Prostate gland (tissue), 2 donors: Measurements from ENCODE around the gene CEP57L1. TPM values are rescaled to one million over a fixed set of nuclear protein-coding genes. Genes with fewer than 3 reads are reported as not detected.

ENCODE experiments used
- DNase-seq: peaks from one replicate; pipeline ENCODE4 v3.0.0-alpha.2; 2019; ENCODE audit warnings: low spot score
- H3K27ac ChIP-seq, 2 donors: fragments of 200-600 bp; sonication (generic); 2 replicates each; pipeline ENCODE4 v1.5.1; 2017 to 2019
- H3K27me3 ChIP-seq: fragments of 200-600 bp; sonication (generic); replicated peaks from 2 replicates; pipeline ENCODE4 v1.5.1; 2019; ENCODE audit not compliant: insufficient read depth
- H3K36me3 ChIP-seq, 2 donors: fragments of 200-600 bp; sonication (generic); 1 replicate in 1 of 2; 2 replicates in 1 of 2; pipeline versions ENCODE4 v1.5.1 to v1.8.1; 2017 to 2019
- H3K4me1 ChIP-seq: fragments of 200-600 bp; sonication (generic); replicated peaks from 2 replicates; pipeline ENCODE4 v1.5.1; 2019
- H3K4me3 ChIP-seq, 2 donors: fragments of 200-600 bp; sonication (generic); 2 replicates each; pipeline ENCODE4 v1.5.1; 2017 to 2019
- H3K9me3 ChIP-seq: fragments of 200-600 bp; sonication (generic); 2 replicates; pipeline ENCODE4 v1.5.1; 2017
- POLR2A ChIP-seq: fragments of 450-650 bp; IDR thresholded peaks from one replicate; pipeline ENCODE4 v1.6.1; 2016; ENCODE audit warnings: antibody characterized with exemption, mild to moderate bottlenecking
- POLR2AphosphoS5 ChIP-seq: sonication (generic); formaldehyde crosslinking; IDR thresholded peaks from one replicate; pipeline ENCODE4 v1.6.1; 2017; ENCODE audit warnings: antibody characterized with exemption
- WGBS: methylation state at CpG from one replicate; pipeline ENCODE4 v1.1.5; 2018; 5-methylcytosine and 5-hydroxymethylcytosine counted together
- intact Hi-C: fragments of 100-400 bp; cut with DNase I; formaldehyde crosslinking; loops from one replicate; pipeline ENCODE4 v1.14.2; 2022
- total RNA-seq, 2 donors: library from RNA; depleted of rRNA; stranded (reverse); fragments of >200 nt; gene quantifications; one replicate each; pipeline ENCODE4 v1.1.0, GENCODE V29; 2016
- TF ChIP-seq, protein P1 (sequence below), 4 experiments: fragments of 200-600 bp in 2 of 4; fragments of 450-650 bp in 2 of 4; sonication (generic) in 2 of 4; IDR thresholded peaks; 1 replicate in 3 of 4; 2 replicates in 1 of 4; pipeline ENCODE4 v1.5.1; 2016 to 2019; ENCODE audit warnings: antibody characterized with exemption in 4 of 4, mild to moderate bottlenecking in 2 of 4, moderate library complexity in 2 of 4

The CEP57L1 gene
- total RNA-seq, 2 donors from 2014 or later: 9.9 to 11.8 TPM

DNA sequence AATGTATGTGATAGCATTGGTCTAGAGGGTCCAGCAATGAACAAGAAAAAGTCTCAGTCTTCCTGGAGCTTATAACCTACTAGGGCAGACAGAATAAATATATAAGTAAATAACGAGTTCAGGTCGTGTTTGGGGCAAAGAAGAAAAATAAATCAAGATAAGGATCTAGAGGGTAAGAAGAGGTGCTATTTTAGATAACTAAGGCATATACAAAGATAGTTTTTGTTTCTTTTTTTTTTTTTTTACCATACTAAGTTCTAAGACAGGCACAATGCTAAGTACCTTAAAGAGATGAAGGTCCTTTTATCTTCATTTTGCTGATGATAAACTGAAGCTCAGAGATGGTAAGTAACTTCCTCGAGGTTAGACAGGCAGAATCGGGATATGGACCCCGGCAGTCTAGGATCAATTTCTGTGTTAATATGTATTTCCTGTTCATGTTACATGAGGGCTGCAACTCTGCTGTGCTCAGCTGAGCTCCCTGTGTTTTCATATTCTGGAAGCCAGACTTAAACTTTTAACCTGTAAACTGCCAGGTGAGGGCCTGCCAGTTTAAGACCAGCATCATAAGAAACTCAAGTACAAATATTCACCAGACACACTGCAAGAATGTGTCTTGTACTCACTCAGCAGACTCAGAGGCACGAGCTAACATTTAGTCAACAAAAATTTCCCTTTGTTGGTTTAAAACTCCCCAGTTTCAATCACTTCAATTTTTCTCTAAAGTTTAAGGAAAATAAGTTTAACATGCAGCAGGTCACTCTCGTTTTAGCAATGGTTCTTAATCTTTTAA is 24.0 kb upstream of the CEP57L1 start:
- Histone ChIP-seq H3K36me3 (no peaks in the 10 kb centered on the region), H3K27ac (no peak overlapping the region), H3K4me3 (no peak overlapping the region), H3K4me1 (no peaks in the 10 kb centered on the region), H3K9me3 (no peaks in the 10 kb centered on the region), H3K27me3 (no peaks in the 10 kb centered on the region)
- intact Hi-C loops: loop anchor here (5.0 to 10.0 kb wide), 4 partner anchors 67 to 529 kb away; partner anchors contain the start of gene ARMC2
- no peak for TF ChIP-seq POLR2A
- 36% methylated on average over 7 of the region's 7 CpGs for WGBS
- DNase-seq: no peak

DNA sequence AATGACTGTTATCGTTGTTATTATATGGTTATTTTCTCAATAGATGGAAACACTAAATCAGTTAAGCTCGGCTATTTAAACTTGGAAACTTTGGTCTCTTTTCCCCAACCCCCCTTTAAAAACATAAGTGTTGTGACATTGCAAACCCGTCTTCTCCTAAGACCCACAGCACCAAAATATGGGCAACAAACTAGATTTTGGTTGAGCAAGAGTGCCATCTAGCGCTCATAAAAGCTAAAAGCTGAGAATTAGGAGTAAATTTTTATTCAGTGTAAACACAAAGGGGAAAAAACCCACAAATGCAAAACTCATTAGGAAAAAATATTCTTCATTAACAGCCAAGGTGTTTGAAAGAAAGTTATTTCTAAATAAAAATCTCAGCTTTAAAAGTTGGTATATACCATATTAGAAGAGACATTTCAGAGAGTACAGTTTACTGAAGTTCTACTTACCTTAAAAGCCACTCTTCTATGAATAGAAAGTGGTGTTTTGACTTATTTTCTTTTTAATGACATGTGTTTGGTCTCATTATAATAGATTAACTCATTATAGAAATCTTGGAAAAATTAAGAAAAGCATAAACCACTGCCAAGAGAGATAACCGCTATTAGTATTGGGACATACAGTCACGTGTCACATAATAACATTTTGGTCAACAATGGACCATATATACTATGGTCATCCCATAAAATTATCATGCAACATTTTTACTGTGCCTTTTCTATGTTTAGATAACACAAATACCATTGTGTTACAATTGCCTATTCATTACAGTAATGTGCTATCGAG is 21.8 kb upstream of the CEP57L1 start:
- DNase-seq: peak; percentile 54
- TF ChIP-seq, protein P1, sequence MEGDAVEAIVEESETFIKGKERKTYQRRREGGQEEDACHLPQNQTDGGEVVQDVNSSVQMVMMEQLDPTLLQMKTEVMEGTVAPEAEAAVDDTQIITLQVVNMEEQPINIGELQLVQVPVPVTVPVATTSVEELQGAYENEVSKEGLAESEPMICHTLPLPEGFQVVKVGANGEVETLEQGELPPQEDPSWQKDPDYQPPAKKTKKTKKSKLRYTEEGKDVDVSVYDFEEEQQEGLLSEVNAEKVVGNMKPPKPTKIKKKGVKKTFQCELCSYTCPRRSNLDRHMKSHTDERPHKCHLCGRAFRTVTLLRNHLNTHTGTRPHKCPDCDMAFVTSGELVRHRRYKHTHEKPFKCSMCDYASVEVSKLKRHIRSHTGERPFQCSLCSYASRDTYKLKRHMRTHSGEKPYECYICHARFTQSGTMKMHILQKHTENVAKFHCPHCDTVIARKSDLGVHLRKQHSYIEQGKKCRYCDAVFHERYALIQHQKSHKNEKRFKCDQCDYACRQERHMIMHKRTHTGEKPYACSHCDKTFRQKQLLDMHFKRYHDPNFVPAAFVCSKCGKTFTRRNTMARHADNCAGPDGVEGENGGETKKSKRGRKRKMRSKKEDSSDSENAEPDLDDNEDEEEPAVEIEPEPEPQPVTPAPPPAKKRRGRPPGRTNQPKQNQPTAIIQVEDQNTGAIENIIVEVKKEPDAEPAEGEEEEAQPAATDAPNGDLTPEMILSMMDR (IDR thresholded peaks at IDR 0.05): peak in 3 of 4 experiments; percentile 54 to 74 (median 69)
- TF ChIP-seq POLR2AphosphoS5 (peak; percentile 46), POLR2A (no peak)
- Histone ChIP-seq H3K4me3 (no peak overlapping the region), H3K27me3 (no peaks in the 10 kb centered on the region), H3K36me3 (no peaks in the 10 kb centered on the region), H3K27ac (no peak overlapping the region), H3K4me1 (no peaks in the 10 kb centered on the region), H3K9me3 (no peaks in the 10 kb centered on the region)
- WGBS: 49% methylated on average over 7 of the region's 7 CpGs
- intact Hi-C loops: loop anchor here (2.0 to 10.0 kb wide), 5 partner anchors 69 to 531 kb away; partner anchors contain the start of gene ARMC2

DNA sequence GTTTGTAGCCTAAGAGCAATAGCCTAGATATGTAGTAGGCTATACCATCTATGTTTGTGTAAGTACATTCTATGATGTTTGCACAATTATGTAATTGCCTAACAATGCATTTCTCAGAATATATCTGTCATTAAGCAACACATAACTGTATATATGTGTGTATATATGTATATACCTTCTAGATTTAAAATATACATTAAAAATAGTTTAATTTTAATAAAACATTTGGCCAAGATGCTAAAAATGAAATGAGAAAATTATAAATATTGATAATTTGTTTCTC is 21.2 kb upstream of the CEP57L1 start:
- no peaks in the 10 kb centered on the region for H3K36me3 ChIP-seq
- TF ChIP-seq POLR2A: no peak
- H3K4me3 ChIP-seq: no peak overlapping the region
- H3K9me3 ChIP-seq: no peaks in the 10 kb centered on the region
- no peaks in the 10 kb centered on the region for H3K27me3 ChIP-seq
- intact Hi-C loops: loop anchor here (5.0 to 10.0 kb wide), 4 partner anchors 69 to 532 kb away; partner anchors contain the start of gene ARMC2
- no peak for DNase-seq
- H3K4me1 ChIP-seq: no peaks in the 10 kb centered on the region
- H3K27ac ChIP-seq: no peak overlapping the region

DNA sequence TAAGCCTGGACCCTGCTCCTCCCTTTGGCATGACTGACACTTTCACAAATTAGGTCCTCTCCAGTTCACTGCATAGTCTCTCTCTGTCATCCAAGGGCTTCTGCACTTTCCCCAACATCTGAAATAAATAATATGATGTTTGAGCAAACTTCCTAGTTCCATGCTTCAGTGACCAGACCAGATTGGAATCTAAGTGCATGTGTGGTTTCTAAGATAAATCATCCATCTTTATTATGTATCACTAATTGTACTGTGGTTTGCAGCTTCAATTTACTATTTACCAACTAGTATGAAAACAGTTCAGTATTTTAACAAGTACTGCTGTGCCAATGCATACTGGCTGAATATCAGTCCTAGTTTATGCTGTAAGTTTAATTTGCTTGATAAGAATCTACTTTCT is 19.4 kb upstream of the CEP57L1 start:
- intact Hi-C loops: loop anchor here (10.0 kb wide), 2 partner anchors 71 to 231 kb away; partner anchors contain the start of gene ARMC2
- TF ChIP-seq, protein P1 (IDR thresholded peaks at IDR 0.05): no peak
- TF ChIP-seq POLR2AphosphoS5 (no peak), POLR2A (no peak)

DNA sequence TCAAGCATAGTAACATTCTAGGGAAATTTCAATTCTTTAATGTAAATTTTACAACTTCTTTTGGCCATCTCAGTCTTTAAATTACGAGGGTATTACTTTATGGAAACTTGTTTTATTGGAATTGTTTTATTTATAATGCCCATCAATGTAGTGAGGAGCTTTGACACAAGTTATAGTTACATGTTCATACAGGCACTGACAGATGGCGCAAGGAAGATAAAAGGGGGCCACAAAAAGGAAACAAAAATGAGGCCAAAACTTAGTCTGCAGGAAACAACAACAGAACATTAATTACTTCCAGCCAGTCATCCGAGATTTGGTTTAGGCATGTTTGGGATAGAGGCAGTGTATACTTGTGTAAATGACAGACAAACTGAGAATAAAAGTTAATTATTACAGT is 18.9 kb upstream of the CEP57L1 start:
- TF ChIP-seq, protein P1 (IDR thresholded peaks at IDR 0.05): no peak
- TF ChIP-seq POLR2A (no peak), POLR2AphosphoS5 (no peak)
- H3K27ac ChIP-seq: no peak overlapping the region
- no peaks in the 10 kb centered on the region for H3K36me3 ChIP-seq
- no peak overlapping the region for H3K4me3 ChIP-seq
- H3K4me1 ChIP-seq: no peaks in the 10 kb centered on the region
- no peaks in the 10 kb centered on the region for H3K9me3 ChIP-seq
- WGBS: 32% methylated on average over 3 of the region's 3 CpGs
- DNase-seq: no peak
- no peaks in the 10 kb centered on the region for H3K27me3 ChIP-seq
- intact Hi-C loops: loop anchor here (10.0 kb wide), 2 partner anchors 72 to 232 kb away; partner anchors contain the start of gene ARMC2

More for the DNA sequence above, 19.4 kb upstream of the CEP57L1 start:
- no peak for DNase-seq
- Histone ChIP-seq H3K36me3 (no peaks in the 10 kb centered on the region), H3K27ac (no peak overlapping the region), H3K9me3 (no peaks in the 10 kb centered on the region), H3K27me3 (no peaks in the 10 kb centered on the region), H3K4me1 (no peaks in the 10 kb centered on the region), H3K4me3 (no peak overlapping the region)
